HG02840 (cell line): ENCODE results near the gene HAPLN3.

Experiments
- ATAC-seq: cut with Tn5 transposase; IDR thresholded peaks from one replicate; pipeline ENCODE4 v1.9.1; 2021; ENCODE audit warnings: mild to moderate bottlenecking, moderate library complexity, moderate number of reproducible peaks; ENCODE audit not compliant: unreplicated experiment, low FRiP score

Gene HAPLN3

GRCh38 chr15:88897142-88897455 is 1.8 kb upstream of the HAPLN3 start:
- ATAC-seq, result no peak

GRCh38 chr15:88896333-88897033 is 1.1 kb upstream of the HAPLN3 start:
- no peak for ATAC-seq

GRCh38 chr15:88894348-88894818 is 961 bp downstream of the HAPLN3 start:
- no peak for ATAC-seq

- no peak for ATAC-seq
These were observed 3.6 kb downstream of the HAPLN3 start for GRCh38 chr15:88891540-88892254.

GRCh38 chr15:88890495-88890894 is 4.8 kb downstream of the HAPLN3 start:
- ATAC-seq, result no peak

- ATAC-seq, result no peak
These were observed 6.6 kb downstream of the HAPLN3 start for GRCh38 chr15:88888719-88889118.

GRCh38 chr15:88887068-88887580 is 8.2 kb downstream of the HAPLN3 start:
- ATAC-seq, result no peak

GRCh38 chr15:88882785-88883184 is 12.6 kb downstream of the HAPLN3 start:
- ATAC-seq, result no peak

GRCh38 chr15:88881775-88882174 is 13.6 kb downstream of the HAPLN3 start:
- ATAC-seq, result no peak

GRCh38 chr15:88880944-88881740 is 14.2 kb downstream of the HAPLN3 start:
- no peak for ATAC-seq

GRCh38 chr15:88878720-88879184 is 16.6 kb downstream of the HAPLN3 start:
- no peak for ATAC-seq

- no peak for ATAC-seq
These were observed 17.4 kb downstream of the HAPLN3 start for GRCh38 chr15:88877906-88878305.

GRCh38 chr15:88877415-88877814 is 17.9 kb downstream of the HAPLN3 start:
- no peak for ATAC-seq

- no peak for ATAC-seq
These were observed 18.8 kb downstream of the HAPLN3 start for GRCh38 chr15:88876573-88876972.

- ATAC-seq, result no peak
These were observed 20.7 kb downstream of the HAPLN3 start for GRCh38 chr15:88874684-88875083.

GRCh38 chr15:88874275-88874674 is 21.1 kb downstream of the HAPLN3 start:
- no peak for ATAC-seq

GRCh38 chr15:88873786-88874185 is 21.6 kb downstream of the HAPLN3 start:
- ATAC-seq, result no peak

GRCh38 chr15:88872706-88873105 is 22.6 kb downstream of the HAPLN3 start:
- ATAC-seq, result no peak

GRCh38 chr15:88872106-88872505 is 23.2 kb downstream of the HAPLN3 start:
- ATAC-seq, result no peak

GRCh38 chr15:88871313-88871712 is 24.0 kb downstream of the HAPLN3 start:
- no peak for ATAC-seq

- no peak for ATAC-seq
These were observed 29.0 kb downstream of the HAPLN3 start for GRCh38 chr15:88866295-88866881.
